ENCODE data around the gene FUT7. TPM values are rescaled to one million over a fixed set of nuclear protein-coding genes. Genes with fewer than 3 reads are reported as not detected.

Gene FUT7
- total RNA-seq, 1 donor from 2014 or later, result not detected

- DNase-seq (ENCODE audit: extremely low read depth, low read depth, low spot score), result no peak
Measured at GRCh38 chr9:136990242-136990911, 41.5 kb downstream of the FUT7 start.

DNA sequence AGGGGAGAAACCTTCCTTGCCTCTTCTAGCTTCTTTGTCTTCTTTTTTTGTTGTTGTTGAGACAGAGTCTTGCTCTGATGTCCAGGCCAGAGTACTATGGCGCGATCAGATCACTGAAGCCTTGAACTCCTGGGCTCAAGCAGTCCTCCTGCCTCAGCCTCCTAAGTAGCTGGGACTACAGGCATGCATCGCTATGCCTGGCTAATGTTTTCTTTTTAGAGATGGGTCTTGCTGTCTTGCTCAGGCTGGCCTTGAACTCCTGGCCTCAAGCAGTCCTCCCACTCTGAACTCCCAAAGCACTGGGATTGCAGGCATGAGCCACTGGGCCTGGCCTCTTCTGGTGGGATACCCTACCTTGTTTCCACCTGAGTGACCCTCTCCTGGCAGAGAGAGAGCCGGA is 43.0 kb downstream of the FUT7 start:
- no peak for DNase-seq (ENCODE audit: extremely low read depth, low read depth, low spot score)

DNA sequence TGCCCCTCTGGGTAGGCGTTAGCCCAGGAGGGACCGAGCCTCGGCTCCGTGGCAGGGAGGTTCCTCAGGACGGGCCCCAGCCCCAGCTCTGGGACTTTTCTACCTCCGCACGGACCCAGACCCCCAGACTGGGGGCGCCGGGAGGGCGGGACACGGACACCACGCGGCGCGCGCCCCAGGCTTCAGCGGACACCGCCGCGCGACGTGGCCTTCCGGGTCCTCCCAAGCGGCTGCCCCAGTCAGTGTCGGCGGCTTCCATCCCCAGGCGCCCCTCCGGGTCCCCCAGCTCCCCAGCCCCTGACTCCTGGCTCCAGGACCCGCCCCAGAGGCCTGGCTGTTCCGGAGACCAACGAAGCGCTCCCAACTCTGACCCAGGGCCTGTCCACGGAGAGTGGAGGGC is 46.0 kb downstream of the FUT7 start:
- DNase-seq (ENCODE audit: extremely low read depth, low read depth, low spot score), result no peak

DNA sequence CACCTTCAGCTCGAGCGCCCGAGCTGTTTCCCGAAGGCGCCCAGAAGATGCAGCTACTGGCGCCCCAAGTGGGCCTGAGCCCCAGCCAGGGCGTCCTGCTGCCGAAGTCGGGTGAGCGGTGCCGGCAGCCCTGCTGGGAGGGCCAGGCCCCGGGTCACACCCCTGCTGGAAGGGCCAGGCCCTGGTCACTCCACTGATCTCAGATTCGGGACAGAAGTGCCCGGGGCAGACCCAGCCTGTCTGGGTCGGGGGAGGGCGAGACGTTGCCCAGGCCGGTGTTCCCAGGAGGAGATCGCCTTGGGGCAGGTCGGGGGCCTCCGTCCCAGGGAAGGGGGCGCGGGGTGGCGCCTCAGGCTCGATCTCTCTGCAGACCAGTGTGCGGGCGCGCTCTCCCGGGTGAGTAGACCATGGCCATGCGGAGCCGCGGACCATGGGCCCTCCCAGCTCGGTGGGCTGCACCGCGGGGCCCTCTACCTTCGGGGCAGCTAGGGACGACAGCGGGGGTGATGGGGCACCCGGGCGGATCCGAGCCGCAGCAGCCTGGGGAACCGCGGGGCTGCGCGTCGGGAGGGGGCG is 46.8 kb downstream of the FUT7 start:
- DNase-seq (ENCODE audit: extremely low read depth, low read depth, low spot score), result no peak

- DNase-seq (ENCODE audit: extremely low read depth, low read depth, low spot score), result no peak
Measured at GRCh38 chr9:136984464-136985026, 47.3 kb downstream of the FUT7 start.

- no peak for DNase-seq (ENCODE audit: extremely low read depth, low read depth, low spot score)
Measured at GRCh38 chr9:136983656-136984314, 48.1 kb downstream of the FUT7 start.

- no peak for DNase-seq (ENCODE audit: extremely low read depth, low read depth, low spot score)
Measured at GRCh38 chr9:136983167-136983566, 48.7 kb downstream of the FUT7 start.

DNA sequence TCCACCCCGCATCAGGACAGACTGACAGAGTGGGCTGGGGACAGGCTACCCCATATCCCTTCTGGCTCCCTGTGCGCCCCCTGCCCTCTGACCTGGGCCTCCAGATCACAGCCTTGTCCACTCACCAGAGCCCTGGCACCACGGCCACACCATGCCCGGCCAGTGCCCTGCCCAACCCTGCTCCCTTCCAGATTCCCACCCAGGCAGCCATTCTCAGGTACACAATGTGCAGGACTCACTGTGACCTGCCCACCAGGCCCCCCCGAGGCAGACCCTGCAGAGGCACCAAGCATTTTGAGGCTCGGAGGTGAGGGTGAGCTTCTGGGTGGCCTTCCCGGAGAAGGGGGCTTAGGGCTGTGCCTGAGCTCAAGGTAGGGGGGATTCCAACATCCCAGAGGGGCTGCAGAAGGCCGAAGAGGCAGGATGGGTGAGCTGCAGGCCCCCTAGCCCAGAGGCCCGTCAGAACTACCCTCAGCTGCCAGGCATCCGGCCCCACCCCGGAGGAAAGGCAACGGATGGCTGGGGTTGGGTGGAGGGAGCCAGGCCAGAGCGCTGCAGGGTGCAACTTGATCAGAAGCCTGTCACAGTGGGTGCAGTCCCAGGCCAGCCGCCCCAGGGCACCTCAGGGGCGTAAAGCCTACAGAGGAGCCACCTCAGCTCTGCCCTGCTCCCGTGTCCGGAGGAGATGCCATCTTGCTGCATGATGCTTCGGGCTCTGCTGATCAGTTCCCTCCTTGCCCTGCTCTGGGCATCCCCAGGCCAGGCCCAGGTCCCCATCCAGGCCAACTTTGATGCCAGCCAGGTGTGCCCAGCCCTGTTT is 49.4 kb downstream of the FUT7 start, which contains the start of gene LCNL1:
LCNL1 (plus strand) TSS at position 762 of the 820 bp plus-strand sequence. CDS start 594 bp downstream, outside the sequence.
- no peak for DNase-seq (ENCODE audit: extremely low read depth, low read depth, low spot score)

- no peak for DNase-seq (ENCODE audit: extremely low read depth, low read depth, low spot score)
Measured at GRCh38 chr9:136981588-136982231, 50.2 kb downstream of the FUT7 start.

DNA sequence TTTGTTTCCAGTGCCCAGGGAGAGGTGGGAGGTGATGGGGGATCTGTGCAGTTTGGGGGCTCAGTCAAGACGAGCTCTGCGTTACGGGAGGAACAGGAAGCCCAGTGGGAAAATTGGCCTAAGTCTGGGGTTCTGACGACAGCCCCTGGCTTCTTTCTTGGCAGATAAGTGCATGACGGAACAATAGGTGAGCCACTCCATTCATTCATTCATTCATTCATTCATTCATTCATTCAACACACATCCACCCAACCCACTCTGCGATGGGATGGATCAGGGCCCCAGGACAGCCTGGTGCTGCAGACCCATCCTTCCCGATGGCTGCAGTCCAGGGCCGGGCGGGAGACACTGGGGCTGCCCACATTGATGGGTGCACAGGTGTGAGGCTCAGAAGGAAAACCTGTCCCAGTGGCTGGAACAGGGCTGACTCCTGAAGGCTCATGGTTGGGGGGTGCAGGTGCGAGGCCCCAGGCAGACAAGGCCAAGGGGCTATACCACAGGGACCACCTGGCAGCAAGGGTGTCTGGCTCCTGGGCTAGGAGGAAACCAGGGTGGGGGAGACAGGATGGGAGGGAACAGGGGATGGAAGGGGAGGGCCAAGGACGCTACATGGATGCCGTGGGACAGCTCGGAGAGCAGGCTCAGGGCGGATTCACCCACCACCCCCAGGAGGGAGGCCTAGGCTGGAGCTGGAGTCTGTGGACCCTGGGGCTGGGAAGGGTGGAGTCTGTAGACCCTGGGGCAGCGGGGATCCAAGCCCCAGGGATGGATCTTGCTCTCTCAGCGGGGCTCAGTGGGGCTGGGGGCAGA is 51.0 kb downstream of the FUT7 start:
- no peak for DNase-seq (ENCODE audit: extremely low read depth, low read depth, low spot score)

Other genes with a start within 250 kb of the FUT7 start
- 69.7 and 113 TPM in 2 replicates for gene TMEM141, start 240.7 kb downstream of the FUT7 start, total RNA-seq
- 0.41 and 0.48 TPM in 2 replicates for gene CCDC183, start 235.8 kb downstream of the FUT7 start, total RNA-seq
- 90.2 and 99.9 TPM in 2 replicates for gene RABL6, start 224.1 kb downstream of the FUT7 start, total RNA-seq
- gene AJM1, start 189.6 kb downstream of the FUT7 start, total RNA-seq, result 0.48 and 1.6 TPM in 2 replicates
- 153 and 179 TPM in 2 replicates for gene PHPT1, start 182.7 kb downstream of the FUT7 start, total RNA-seq
- gene MAMDC4, start 179.7 kb downstream of the FUT7 start, total RNA-seq, result 1.4 and 3.4 TPM in 2 replicates
- 496 and 520 TPM in 2 replicates for gene EDF1, start 165.8 kb downstream of the FUT7 start, total RNA-seq
- 12.2 and 21.9 TPM in 2 replicates for gene TRAF2, start 145.6 kb downstream of the FUT7 start, total RNA-seq
- 187 and 188 TPM in 2 replicates for gene FBXW5, start 87.3 kb downstream of the FUT7 start, total RNA-seq
- not detected in 2 replicates for gene C8G, start 86.8 kb downstream of the FUT7 start, total RNA-seq
- not detected in 2 replicates for gene LCN12, start 79.8 kb downstream of the FUT7 start, total RNA-seq
- gene PTGDS, start 54.6 kb downstream of the FUT7 start, total RNA-seq, result not detected in 2 replicates
- gene LCNL1, start 49.1 kb downstream of the FUT7 start, total RNA-seq, result not detected in 2 replicates
- 28.0 and 47.2 TPM in 2 replicates for gene PAXX, start 39.7 kb downstream of the FUT7 start, total RNA-seq
- 0.29 and 2.3 TPM in 2 replicates for gene CLIC3, start 35.5 kb downstream of the FUT7 start, total RNA-seq
- gene ABCA2, start 3.9 kb downstream of the FUT7 start, total RNA-seq, result 27.2 and 28.4 TPM in 2 replicates
- gene NPDC1, start 14.1 kb upstream of the FUT7 start, total RNA-seq, result 195 and 250 TPM in 2 replicates
- not detected in 2 replicates for gene ENTPD2, start 22.0 kb upstream of the FUT7 start, total RNA-seq
- gene SAPCD2, start 38.5 kb upstream of the FUT7 start, total RNA-seq, result 6.1 and 6.7 TPM in 2 replicates
- 17.2 and 30.3 TPM in 2 replicates for gene UAP1L1, start 45.4 kb upstream of the FUT7 start, total RNA-seq
- gene MAN1B1, start 54.9 kb upstream of the FUT7 start, total RNA-seq, result 109 and 118 TPM in 2 replicates
- 154 and 167 TPM in 2 replicates for gene DPP7, start 82.6 kb upstream of the FUT7 start, total RNA-seq
- not detected in 2 replicates for gene GRIN1, start 107.1 kb upstream of the FUT7 start, total RNA-seq
- gene LRRC26, start 138.0 kb upstream of the FUT7 start, total RNA-seq, result not detected in 2 replicates
- not detected in 2 replicates for gene TMEM210, start 140.0 kb upstream of the FUT7 start, total RNA-seq
- gene ANAPC2, start 156.5 kb upstream of the FUT7 start, total RNA-seq, result 22.9 and 34.2 TPM in 2 replicates
- gene SSNA1, start 156.6 kb upstream of the FUT7 start, total RNA-seq, result 91.8 and 109 TPM in 2 replicates
- 10.0 and 10.8 TPM in 2 replicates for gene TPRN, start 168.7 kb upstream of the FUT7 start, total RNA-seq
- gene TMEM203, start 173.6 kb upstream of the FUT7 start, total RNA-seq, result 24.3 and 32.1 TPM in 2 replicates
- gene NDOR1, start 173.6 kb upstream of the FUT7 start, total RNA-seq, result 10.3 and 12.8 TPM in 2 replicates
- gene RNF208, start 190.2 kb upstream of the FUT7 start, total RNA-seq, result 0.76 and 2.9 TPM in 2 replicates
- 0.41 and 0.78 TPM in 2 replicates for gene CYSRT1, start 193.1 kb upstream of the FUT7 start, total RNA-seq
- not detected in 2 replicates for gene RNF224, start 195.4 kb upstream of the FUT7 start, total RNA-seq
- not detected in 2 replicates for gene SLC34A3, start 198.8 kb upstream of the FUT7 start, total RNA-seq
- 400 and 427 TPM in 2 replicates for gene TUBB4B, start 209.2 kb upstream of the FUT7 start, total RNA-seq
- not detected in 2 replicates for gene STPG3, start 219.2 kb upstream of the FUT7 start, total RNA-seq
- gene NELFB, start 223.2 kb upstream of the FUT7 start, total RNA-seq, result 48.5 and 63.0 TPM in 2 replicates
- 59.7 and 81.4 TPM in 2 replicates for gene TOR4A, start 245.6 kb upstream of the FUT7 start, total RNA-seq

Data from glomerular endothelial cell (primary cell).